GM12873 (cell line): Measurements from ENCODE around the gene STRA6.

ENCODE experiments used
- CTCF ChIP-seq: IDR thresholded peaks from 2 replicates; pipeline ENCODE4 v1.5.1; 2012; ENCODE audit warnings: low read depth, mild to moderate bottlenecking, moderate library complexity, low read length, control low read depth; ENCODE audit not compliant: insufficient read depth; ENCODE audit errors: missing control alignments

STRA6 gene

GRCh38 chr15:74225928-74226327 is 23.3 kb upstream of the STRA6 start:
- TF ChIP-seq CTCF = no peak

- no peak for TF ChIP-seq CTCF
Measured at GRCh38 chr15:74222240-74223119, 19.9 kb upstream of the STRA6 start.

GRCh38 chr15:74221399-74222239 is 19.0 kb upstream of the STRA6 start:
- no peak for TF ChIP-seq CTCF

- no peak for TF ChIP-seq CTCF
Measured at GRCh38 chr15:74220475-74221248, 18.1 kb upstream of the STRA6 start.

GRCh38 chr15:74217907-74218885 is 15.6 kb upstream of the STRA6 start:
- no peak for TF ChIP-seq CTCF

- TF ChIP-seq CTCF = no peak
Measured at GRCh38 chr15:74216949-74217348, 14.4 kb upstream of the STRA6 start.
